GM18520 (cell line): Measurements from ENCODE around the gene C1orf159.

Experiments used
- ATAC-seq: cut with Tn5 transposase; IDR thresholded peaks from one replicate; pipeline ENCODE4 v1.9.1; 2021; ENCODE audit not compliant: unreplicated experiment

Gene C1orf159

DNA sequence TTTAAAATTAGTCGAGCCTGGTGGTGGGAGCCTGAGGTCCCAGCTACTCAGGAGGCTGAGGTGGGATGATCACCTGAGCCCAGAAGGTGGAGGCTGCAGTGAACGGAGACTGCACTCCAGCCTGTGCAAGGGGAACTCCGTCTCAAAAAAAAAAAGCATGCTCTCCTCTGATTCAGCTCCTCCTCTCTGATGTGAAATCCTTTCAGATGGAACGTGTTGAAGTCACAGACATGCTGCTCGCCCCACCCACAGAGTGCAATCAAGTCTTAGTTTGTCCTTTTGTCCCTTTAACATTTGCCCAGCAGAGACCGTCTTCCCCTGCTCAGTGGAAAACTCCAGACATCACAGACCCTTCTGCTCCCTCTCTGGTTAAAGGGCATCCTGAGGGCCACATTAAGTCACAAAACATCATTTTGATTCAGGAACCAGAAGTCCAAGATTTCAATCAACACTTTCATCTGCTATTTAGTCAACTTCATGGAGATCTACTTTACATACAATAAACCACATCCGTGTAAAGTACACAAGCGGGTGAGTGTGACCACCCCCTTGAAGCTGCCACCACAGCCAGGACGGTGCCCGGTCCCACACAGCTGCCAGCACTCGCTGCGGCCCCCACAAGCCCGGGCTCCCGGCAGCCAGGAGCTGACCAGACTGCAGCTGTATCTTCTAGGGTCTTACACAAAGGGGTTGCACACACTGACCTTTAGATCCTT lies 22.8 kb downstream of the C1orf159 start:
- ATAC-seq = no peak

DNA sequence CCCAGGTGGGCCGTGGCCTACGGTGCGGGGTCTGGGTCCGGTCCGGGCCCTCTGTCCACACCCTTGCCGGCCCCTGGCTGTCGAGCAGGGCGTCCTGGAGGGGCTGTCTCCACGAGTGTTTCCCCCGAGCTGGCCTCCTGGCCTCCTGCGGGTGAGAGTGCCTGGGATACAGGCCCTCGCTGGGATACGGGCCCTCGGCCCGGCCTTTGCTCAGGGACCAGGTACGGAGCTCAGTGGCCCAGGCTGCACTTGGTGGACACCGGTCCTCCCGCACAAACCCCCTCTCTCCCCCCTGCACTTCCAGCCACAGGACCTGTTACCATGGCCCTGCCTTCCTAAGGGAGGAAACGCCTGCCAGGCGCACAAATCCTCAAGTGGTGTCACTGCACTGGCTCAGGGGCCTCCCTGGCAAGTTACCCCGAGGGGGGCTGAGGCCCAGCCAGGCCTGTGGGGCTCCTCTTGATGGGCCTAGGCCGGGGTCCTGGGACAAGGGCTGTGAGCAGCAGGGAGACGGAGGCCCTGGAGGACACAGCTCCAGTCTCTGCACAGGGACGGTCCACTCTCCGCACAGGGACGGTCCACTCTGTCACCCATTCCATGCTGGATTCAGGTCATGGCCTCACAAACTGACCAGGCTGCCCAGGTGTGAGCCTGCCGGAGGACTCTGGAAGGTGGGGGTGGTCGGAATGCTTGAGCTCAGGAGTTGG lies 23.6 kb downstream of the C1orf159 start:
- no peak for ATAC-seq

DNA sequence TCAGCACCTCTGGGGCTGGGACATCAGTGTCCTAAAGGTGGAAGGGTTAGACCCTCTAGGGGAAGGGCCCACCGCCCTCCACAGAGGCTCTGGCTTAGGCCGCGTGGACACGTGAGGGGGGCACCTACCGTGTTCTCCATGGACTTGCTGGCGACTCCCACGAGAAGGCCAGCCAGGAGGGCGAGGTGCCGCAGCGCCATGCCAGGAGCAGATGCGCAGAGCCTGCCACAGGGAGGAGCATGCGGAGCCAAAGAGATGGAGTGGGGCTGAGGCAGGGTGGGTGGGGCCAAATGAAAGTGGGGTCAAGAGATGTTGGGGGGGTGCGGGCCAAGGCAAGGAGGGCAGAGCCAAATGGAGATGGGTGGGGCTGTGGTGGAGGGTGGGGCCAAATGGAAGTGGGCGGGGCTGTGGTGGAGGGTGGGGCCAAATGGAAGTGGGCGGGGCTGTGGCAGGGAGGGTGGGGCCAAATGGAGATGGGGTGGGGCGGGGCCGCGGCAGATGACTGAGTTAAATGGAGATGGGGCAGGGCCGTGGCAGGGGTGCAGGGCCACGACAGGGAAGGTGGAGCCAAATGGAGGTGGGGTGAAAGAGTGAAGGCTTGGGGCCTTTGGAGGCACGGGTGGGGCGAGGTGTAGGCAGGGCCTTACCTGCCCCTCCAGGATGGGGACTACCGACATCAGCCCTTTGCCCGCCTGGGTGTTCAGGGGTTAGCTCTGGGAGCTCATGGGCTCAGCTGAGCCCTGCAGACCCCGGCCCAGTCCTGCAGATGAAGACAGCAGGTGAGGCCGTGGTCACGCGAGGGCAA lies 24.3 kb downstream of the C1orf159 start:
- ATAC-seq = no peak

DNA sequence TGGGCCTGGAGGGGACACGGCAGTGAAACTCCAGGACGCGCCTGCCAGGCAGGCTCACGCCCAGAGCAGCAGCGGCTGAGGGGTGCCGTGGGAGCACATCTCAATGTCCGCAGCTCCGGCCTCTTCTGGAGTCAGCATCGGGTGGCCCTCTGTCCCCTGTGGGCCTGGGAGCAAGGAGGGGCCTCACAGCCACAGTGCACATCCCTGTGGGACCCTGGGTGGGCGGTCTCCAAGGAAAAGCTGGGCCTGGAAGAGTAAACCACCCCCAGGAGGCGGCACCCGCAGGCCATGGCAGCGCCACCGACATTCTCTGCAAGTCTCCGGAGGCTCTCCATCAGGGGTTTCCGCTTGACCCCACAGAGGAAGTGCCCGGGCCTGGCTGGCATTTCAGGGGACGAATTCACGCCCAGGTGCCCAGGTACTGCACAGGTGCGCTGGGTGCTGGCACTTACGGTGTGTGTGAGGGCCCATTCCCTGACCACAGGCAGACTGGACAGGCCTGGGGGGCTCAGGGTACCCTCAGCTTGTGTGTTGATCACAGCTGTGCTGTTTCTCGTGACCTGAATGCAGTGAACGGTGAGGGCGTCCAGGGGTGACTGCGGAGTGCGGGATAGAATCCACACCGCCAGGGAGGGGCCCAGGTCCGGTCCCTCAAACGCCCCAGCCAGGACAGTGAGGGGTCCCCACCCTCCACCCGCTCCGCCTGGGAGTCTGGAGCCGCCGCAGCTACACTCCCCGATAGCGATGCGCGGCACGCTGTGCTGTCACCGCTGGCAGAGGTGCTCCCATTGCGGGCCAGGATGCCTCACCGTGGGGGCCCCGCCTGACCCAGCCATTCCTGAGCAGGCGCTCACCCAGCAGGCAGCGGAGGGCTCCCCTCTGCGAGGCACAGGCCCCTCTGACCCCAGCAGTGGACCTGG lies 25.2 kb downstream of the C1orf159 start:
- no peak for ATAC-seq

DNA sequence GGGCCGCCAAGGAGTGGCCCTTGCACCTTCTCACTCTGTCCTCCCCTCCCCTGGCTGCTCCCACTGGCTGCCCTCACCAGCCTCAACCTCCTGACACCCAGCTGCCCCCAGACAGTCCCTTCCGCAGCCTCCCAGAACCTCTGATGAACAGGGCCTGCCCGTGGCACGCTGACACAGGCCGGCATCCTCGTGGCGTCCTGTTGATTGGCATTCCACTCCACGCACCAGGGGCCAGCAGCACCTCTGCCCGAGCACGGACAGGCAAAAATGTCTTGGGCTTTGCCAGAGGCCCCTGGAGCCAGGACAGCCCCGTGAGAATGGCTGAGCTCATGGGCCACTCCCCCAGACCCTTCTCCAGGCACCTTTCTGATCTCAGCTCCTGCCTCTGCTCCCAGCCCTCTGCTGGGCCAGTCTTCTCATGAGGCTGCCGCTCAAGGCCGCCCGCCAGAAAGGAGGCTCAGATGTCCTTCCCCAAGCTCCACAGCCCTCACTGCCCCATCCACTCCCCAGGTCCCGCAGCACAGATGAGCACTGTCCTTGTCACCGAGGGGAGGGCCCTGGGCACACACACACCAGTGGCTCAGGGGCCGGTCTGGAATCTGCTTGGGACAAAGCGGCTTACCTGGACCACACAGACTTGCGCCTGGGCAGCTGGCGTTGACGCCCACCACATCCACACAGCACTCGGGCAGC lies 26.0 kb downstream of the C1orf159 start:
- no peak for ATAC-seq

DNA sequence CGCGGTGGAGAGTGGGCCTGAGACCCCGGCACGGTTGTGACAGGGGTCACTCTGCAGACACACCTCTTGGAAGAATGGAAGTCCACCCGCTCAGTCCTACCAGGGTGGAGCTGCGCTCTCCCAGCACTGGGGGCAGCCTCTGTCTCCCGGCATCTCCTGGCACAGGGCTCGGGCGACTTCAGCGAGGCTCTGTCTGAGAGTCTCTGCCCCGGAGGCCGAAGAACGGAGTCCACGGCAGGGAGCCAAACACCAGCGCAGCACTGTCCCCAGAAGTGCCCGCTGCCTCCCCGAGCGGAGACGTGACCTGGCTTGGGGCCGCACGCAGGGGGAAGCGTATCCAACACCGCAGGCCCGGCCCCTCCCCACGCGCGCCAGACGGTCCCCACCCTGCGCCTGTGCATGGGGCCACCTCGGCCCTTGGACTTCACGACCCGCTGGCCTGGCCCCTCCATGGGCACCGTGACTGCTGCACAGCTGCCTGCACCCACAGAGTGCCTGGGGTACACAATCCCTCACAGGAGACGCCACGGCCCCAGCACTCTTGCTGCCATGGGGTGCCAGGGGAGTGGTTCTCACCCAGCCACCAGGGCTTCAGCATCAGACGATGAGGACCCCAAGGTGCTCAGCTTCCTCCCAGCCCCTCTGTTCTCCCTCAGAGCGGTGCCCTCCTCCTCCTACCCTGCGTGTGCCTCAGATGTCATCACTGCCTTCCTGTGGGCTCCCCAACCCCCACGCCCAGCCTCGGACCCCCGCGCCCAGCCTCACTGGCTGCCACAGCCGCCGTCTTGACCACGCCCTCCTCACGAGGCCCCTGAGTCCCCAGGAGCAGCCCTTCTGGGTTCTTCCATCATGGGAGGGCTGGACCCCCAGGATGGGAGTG lies 26.8 kb downstream of the C1orf159 start:
- no peak for ATAC-seq

DNA sequence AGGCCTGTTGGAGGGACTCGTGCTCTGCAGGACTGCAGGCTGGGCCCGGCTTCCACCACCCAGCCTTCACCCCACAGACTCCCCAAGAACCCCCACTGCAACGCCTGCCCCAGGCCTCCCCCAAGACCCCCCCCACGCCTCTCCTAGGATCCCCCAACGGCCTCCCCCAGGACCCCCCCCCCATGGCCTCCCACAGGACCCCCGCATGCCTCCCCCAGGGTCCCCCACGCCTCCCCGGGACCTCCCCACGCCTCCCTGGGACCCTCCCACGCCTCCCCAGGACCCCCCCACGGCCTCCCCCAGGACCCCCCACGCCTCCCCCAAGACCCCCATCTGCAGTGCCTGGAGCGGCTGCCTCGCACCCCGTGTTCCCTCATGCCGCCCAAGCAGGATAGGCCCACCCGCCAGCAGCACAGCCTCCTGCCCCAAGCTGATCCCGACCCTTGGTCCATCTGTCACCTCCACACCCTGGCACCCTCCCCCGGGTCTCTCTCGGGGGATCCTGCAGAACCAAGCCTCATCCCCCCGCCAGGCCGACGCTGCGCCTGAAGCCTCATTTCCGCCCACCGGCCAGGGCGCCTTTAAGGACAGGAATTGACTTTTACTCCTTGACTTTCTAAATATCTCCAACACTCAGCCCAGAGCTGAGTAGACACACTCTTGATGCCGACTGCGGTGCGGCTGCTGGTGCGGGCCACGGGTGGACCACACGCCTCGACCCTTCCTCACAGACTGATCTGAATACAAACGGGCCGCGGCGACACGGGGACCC lies 27.7 kb downstream of the C1orf159 start:
- no peak for ATAC-seq

DNA sequence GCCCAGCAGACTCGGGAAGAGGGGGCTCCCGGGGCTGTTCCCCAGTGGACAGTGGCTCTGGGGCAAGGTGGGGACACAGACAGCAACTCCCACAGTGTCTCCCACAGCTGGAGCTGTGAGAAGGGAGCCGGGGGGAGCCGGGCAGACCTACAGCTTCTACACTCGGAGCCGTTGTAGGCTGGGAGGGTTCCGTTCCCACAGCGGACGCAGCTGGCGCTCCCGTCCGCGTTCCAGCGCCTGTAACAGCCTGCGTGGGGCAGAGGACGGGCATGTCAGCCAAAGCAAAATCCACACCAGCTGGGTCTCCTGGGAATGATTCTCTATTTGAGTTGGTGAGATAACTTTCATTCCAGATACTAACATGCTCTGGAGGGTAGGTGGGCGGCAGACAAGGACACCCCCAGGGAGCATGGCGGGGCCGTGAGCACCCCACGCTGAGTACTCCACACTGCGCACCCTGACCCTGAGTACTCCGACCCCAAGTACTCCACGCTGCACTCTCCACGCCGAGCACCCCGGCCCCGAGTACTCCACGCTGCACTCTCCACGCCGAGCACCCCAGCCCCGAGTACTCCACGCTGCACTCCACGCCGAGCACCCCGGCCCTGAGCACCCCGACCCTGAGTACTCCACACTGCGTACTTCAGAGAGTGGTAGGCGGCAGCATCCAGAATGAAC lies 28.4 kb downstream of the C1orf159 start:
- ATAC-seq = no peak

DNA sequence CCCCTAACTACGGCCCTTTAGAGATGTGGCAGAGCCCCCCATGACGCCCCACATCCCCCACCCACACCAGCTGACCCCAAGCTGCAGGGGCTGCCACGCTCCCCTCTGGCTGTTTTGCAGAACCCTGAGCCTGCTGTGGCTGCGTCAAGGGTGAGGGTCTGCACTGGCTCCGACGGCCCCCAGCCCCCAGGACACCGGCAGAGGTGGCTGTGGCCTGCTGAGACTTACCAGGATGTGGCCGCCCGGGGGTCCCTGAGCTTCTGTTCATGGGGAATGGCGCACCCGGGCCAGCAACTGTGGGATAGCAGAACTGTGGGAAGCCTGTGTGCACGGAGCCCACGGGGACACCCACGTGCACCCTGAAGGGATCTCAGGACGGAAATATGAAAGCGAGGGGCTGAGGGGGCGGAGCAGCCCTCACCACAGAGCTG lies 29.0 kb downstream of the C1orf159 start:
- no peak for ATAC-seq

DNA sequence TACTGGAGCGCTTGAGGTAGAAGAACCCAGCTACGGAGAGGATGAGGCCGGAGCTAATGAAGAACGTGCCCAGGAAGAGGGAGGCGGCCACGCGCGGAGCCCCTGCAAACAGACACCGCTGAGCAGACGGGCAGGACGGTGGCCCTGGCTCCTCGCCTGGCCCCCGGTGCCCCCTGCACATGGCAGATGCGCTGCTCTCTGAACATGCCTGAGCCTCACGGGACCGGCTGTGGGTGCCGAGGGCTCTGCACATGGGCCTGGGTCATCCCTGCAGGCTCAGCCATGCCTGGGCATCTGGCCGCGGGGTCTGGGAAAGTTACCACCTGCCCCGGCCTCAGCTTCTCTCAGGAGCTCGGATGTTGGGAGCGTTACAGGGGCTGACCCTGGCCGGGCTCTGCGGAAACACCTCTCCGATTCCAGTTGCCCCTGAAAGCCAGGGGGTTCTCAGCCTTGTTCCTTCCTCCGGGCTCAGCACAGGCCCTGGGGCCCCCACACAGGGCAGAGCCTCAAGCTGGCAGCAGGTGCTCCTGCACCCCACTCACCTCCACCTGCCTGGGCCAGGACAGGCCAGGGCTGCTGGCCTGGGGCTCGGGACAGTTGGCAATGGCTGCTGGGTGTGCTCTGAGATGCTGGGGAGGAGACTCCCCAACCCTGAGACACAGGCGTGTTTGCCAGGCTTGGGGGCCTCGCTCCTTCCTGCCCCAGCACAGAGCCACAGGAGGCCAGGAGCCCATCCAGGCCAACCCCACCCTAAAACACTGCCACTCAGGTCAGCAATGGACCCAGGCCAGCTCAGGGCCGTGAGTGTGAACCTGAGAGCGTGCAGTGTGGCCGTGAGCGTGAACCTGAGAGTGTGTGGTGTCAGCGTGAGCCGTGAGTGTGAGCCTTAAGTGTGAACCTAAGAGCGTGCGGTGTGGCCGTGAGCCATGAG lies 29.7 kb downstream of the C1orf159 start:
- no peak for ATAC-seq

DNA sequence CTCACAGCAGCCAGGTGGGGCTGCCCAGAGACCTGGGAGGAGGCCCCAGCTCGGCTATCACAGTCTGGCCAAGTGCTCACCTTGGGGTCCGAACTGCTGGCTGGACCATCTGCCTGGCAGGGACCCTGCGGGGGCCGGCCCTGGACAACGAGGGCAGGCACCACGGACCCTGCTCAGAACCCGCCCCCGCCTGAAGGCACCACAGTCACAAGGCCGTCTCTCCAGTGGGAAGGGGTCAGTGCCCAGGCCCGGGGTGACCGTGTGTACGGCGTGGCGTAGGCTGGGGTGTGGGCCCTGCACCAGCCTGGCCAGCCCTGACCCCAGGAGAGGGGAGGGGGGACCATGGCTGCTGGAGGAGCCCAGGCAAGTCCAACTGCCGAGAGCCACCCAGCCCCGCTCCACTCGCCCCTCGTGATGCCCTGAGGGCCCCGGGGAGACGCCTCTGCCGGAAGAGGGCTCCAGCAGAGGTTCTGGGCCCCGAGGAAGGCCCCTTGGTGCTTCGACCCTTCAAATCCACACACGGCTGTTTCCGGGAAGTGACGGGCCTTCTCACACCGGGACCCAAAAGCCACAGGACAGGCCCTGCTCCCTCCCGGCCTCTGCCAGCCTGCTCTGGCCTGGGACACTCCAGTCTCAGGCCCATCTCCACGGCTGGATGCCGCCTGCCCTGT lies 30.6 kb downstream of the C1orf159 start:
- ATAC-seq = no peak

DNA sequence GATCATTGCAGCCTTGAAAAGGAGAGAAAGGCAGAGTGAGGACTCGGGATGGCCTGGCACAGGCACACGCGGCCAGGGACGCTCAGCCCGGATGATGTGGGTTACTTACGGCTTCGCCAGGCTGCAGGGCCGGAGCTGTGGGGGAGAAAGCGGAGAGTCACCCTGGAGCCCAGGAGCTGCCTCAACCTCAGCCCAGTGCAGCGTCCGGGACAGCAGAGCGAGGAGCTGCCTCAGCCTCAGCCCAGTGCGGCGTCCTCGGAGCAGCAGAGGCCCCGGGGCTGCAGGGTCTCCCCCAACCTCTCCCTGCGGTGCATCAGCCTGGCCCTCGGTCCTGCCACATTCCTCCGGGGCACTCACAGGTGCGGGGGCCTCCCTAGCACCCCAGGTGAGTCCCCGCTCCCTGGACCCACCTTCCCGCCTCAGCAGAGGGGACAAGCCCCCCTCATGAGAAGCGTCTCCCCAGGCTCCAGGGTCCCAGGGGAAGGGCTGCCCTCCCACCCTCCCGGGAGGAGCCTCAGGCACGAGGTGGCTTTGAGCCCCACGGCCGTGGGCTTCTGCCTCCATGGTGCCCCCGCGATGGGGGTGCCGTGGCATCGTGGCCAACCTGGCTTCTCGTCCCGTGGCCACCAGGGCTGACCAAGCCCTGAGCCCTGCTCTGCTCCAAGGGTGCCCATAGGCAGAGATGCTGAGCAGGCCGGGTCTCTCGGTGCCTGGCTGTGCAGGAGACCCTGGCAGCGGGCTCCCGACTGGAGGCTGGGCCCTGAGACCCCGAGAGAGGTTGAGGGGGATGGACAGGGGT lies 31.3 kb downstream of the C1orf159 start:
- no peak for ATAC-seq

DNA sequence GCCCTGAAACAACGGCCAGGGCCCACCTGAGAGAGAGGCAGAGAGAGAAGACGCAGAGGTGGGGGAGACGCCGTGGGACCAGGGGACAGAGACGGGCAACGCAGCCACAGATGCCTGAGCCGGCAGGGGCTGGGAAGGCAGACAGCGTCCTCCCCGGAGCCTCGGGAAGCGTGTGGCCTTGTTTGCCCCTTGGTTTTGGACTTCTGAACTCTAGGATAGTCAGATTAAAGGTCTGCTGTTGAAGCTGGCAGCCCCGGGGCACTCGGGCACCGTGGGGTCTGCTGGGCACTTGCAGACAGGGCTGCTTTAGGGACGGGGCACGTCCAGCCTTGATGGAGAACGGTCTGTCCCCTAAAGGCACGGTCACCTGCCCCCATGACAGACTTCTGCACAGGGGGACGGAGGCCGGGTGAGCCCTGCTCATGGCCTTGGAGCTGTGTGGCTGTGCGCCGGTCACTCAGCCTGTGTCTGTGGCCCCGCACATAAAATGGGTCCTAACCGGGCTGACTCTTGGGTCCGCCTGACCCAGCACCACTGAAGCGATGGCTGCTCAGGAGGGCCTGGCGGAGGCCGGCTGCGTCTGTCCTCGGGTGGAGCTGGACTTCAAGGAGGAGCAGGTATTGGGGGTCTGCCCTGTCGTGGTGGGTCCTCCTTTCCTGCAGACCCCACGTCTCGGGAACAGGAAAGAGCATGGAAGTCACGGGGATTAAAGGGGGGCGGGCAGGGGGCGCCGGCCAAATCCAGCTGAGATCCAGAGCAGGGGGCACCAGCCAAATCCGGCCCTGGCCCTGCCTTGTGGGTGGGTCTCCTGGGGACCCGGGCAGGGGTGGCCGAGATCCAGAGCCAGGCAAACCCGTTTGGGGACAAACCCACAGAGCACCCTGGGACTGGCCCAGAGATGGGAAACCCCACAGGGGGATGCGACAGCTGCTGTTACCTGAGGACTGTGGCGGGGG lies 32.2 kb downstream of the C1orf159 start:
- no peak for ATAC-seq

DNA sequence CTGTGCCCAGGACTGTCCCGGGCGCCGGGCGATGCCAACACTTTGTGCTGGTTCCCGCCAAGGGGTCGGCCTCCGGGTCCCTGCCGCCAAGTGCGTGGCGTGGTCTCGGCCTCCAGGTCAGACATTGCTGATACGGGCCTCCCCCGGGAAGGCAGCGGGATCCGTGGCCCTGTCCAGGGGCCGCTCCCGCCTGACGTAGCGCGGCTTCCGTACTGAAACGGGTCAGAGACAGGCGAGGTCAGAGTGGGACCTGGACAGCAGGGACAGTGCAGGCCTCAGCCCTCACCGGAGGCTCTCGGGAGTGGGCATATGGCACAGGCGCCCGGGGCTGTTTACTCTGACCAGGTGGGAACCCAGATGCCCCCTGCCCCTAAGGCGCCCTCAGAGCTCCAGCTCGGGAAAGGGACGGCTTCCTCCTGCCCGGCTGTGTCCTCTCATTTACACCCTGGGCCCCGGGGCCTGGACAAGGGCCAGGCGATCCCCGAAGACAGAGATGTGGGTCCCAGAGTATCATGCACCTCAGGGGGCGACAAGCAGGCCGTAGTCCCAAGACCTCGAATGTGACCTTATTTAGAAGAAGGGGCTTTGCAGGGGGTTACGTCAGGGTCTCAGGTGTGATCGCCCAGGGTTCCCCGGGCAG lies 33.0 kb downstream of the C1orf159 start:
- ATAC-seq = no peak
